Muscle layer of duodenum (tissue), 2 donors: ENCODE measurements around the gene SCFD2.

Experiments
- H3K27ac ChIP-seq: one replicate; pipeline ENCODE4 v1.7.0; 2013; ENCODE audit warnings: mild to moderate bottlenecking, low read length
- H3K27me3 ChIP-seq: one replicate; pipeline ENCODE4 v1.7.0; 2013; ENCODE audit warnings: low read depth, mild to moderate bottlenecking, control low read depth, low read length
- H3K36me3 ChIP-seq, 2 donors: one replicate each; pipeline ENCODE4 v1.7.0; 2013; ENCODE audit warnings: low read length in 2 of 2, control low read depth in 1 of 2, mild to moderate bottlenecking in 1 of 2; ENCODE audit not compliant: insufficient read depth in 2 of 2, control insufficient read depth in 1 of 2
- H3K4me1 ChIP-seq, 2 donors: one replicate each; pipeline ENCODE4 v1.7.0; 2013; ENCODE audit warnings: low read length in 2 of 2, mild to moderate bottlenecking in 2 of 2, control low read depth in 1 of 2, moderate library complexity in 1 of 2; ENCODE audit not compliant: insufficient read depth in 2 of 2, control insufficient read depth in 1 of 2
- H3K4me3 ChIP-seq, 2 donors: one replicate each; pipeline ENCODE4 v1.7.0; 2013; ENCODE audit warnings: low read length in 2 of 2, low read depth in 1 of 2, mild to moderate bottlenecking in 1 of 2
- H3K9me3 ChIP-seq, 2 donors: one replicate each; pipeline ENCODE4 v1.7.0; 2013; ENCODE audit warnings: low read length in 2 of 2, control low read depth in 1 of 2, mild to moderate bottlenecking in 1 of 2; ENCODE audit not compliant: control insufficient read depth in 1 of 2
- donor health status: healthy.

The SCFD2 gene

GRCh38 chr4:52942936-52943335 is 422.9 kb downstream of the SCFD2 start:
- H3K36me3 ChIP-seq = no peaks in the 10 kb centered on the region
- no peaks in the 10 kb centered on the region for H3K27me3 ChIP-seq
- H3K4me1 ChIP-seq = no peaks in the 10 kb centered on the region
- H3K9me3 ChIP-seq = no peaks in the 10 kb centered on the region
- H3K4me3 ChIP-seq = no peak overlapping the region
- H3K27ac ChIP-seq = no peak overlapping the region

GRCh38 chr4:52941450-52941849 is 424.4 kb downstream of the SCFD2 start:
- no peak overlapping the region for H3K27ac ChIP-seq
- H3K4me1 ChIP-seq = no peaks in the 10 kb centered on the region
- no peaks in the 10 kb centered on the region for H3K9me3 ChIP-seq
- H3K27me3 ChIP-seq = no peaks in the 10 kb centered on the region
- H3K36me3 ChIP-seq = no peaks in the 10 kb centered on the region
- H3K4me3 ChIP-seq = no peak overlapping the region

- no peaks in the 10 kb centered on the region for H3K9me3 ChIP-seq
- H3K27me3 ChIP-seq = no peaks in the 10 kb centered on the region
- H3K36me3 ChIP-seq = no peaks in the 10 kb centered on the region
- no peak overlapping the region for H3K4me3 ChIP-seq
- H3K27ac ChIP-seq = no peak overlapping the region
- no peaks in the 10 kb centered on the region for H3K4me1 ChIP-seq
Observed at GRCh38 chr4:52939739-52940138, 426.1 kb downstream of the SCFD2 start.

GRCh38 chr4:52939325-52939724 is 426.5 kb downstream of the SCFD2 start:
- H3K4me1 ChIP-seq = no peaks in the 10 kb centered on the region
- H3K27me3 ChIP-seq = no peaks in the 10 kb centered on the region
- no peaks in the 10 kb centered on the region for H3K36me3 ChIP-seq
- H3K9me3 ChIP-seq = no peaks in the 10 kb centered on the region
- H3K27ac ChIP-seq = no peak overlapping the region
- H3K4me3 ChIP-seq = no peak overlapping the region

DNA sequence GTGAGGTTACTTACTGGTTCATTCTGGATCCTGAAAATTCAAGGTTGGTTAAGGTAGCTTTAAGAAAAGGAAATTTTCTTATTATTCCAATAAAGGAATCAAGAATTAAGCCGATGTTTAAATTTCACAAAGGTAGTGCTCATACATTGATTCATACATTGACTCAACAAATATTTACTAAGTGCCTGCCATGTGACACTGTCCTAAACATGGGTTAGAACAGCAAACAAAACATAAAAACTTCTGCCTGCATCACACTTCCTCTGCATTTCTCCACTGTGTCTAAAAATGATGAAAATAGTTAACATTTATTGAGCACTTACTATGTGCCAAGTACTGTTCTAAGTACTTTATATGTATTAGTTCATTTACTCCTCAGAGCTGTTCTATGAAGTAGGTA is 428.0 kb downstream of the SCFD2 start:
- H3K36me3 ChIP-seq = no peaks in the 10 kb centered on the region
- no peak overlapping the region for H3K27ac ChIP-seq
- H3K27me3 ChIP-seq = no peaks in the 10 kb centered on the region
- no peaks in the 10 kb centered on the region for H3K4me1 ChIP-seq
- no peaks in the 10 kb centered on the region for H3K9me3 ChIP-seq
- no peak overlapping the region for H3K4me3 ChIP-seq

GRCh38 chr4:52936729-52937128 is 429.1 kb downstream of the SCFD2 start:
- Histone ChIP-seq H3K27ac (no peak overlapping the region), H3K4me1 (no peaks in the 10 kb centered on the region), H3K27me3 (no peaks in the 10 kb centered on the region), H3K36me3 (no peaks in the 10 kb centered on the region), H3K9me3 (no peaks in the 10 kb centered on the region), H3K4me3 (no peak overlapping the region)

DNA sequence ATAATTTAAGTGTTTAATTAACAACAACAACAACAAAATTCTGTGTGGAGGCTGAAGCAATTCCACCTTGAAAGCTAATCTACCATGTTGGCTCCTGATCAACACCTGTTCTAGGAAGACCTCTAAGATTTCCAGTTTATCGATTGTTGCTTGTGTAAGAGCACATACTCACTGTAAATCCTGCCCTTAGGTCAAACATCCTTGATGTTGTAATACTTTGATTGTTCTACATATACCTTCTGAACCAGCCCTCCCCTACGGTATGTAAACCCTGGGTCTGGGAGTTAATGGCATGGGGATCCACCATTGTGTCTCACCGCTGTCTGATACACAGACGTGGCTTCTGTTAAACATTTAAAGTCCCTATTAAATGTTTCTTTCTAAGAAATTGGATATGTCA is 430.5 kb downstream of the SCFD2 start:
- Histone ChIP-seq H3K4me3 (no peak overlapping the region), H3K9me3 (no peaks in the 10 kb centered on the region), H3K27me3 (no peaks in the 10 kb centered on the region), H3K4me1 (no peaks in the 10 kb centered on the region), H3K27ac (no peak overlapping the region), H3K36me3 (no peaks in the 10 kb centered on the region)

DNA sequence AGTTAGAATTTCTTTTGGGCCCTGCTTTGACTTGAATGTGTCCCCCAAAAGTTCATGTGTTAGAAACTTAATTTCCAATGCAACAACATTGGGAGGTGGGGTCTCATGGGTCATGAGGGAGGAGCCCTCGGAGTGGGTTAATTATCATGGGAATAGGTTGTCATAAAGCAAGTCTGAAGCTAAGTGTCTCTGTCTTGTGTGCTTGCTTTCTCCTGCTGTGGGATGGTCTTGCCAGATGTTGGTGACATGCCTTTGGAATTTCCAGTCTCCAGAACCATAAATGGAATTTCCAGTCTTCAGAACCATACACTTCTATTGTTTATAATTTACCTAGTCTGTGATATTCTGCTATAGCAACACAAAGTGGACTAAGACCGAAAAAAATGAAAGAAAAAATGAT is 432.1 kb downstream of the SCFD2 start:
- no peaks in the 10 kb centered on the region for H3K36me3 ChIP-seq
- H3K9me3 ChIP-seq = no peaks in the 10 kb centered on the region
- no peak overlapping the region for H3K4me3 ChIP-seq
- H3K4me1 ChIP-seq = peaks cover 0 to 2% of the 10 kb centered on the region in 2 donors
- H3K27ac ChIP-seq = no peak overlapping the region
- H3K27me3 ChIP-seq = no peaks in the 10 kb centered on the region

GRCh38 chr4:52932591-52933470 is 433.0 kb downstream of the SCFD2 start:
- Histone ChIP-seq H3K4me3 (no peak overlapping the region), H3K27me3 (no peaks in the 10 kb centered on the region), H3K9me3 (no peaks in the 10 kb centered on the region), H3K27ac (no peak overlapping the region), H3K36me3 (no peaks in the 10 kb centered on the region), H3K4me1 (peaks cover 0 to 6% of the 10 kb centered on the region in 2 donors)

DNA sequence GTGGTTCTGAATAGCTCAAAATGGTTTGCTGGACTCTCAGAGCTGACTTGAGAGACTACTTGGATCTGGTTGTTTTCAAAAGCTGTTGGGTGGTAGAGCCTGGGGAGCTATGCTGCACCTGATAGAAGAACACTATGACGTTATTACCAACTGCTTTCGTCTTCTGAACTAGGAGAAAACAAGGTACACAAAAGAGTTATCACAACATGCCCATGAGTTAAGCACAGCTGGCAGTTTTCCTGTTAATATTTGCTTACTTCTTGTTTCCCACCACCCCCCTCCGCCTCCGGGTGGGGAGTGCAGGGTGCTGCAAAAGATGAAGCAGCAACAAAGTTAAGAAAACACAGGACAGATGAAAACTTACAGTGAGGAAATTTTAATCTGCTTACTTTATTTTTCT is 434.6 kb downstream of the SCFD2 start:
- Histone ChIP-seq H3K4me3 (no peak overlapping the region), H3K36me3 (no peaks in the 10 kb centered on the region), H3K27me3 (no peaks in the 10 kb centered on the region), H3K9me3 (no peaks in the 10 kb centered on the region), H3K4me1 (peaks cover 0 to 6% of the 10 kb centered on the region in 2 donors), H3K27ac (no peak overlapping the region)

GRCh38 chr4:52926196-52926974 is 439.5 kb downstream of the SCFD2 start:
- Histone ChIP-seq H3K27ac (no peak overlapping the region), H3K9me3 (no peaks in the 10 kb centered on the region), H3K27me3 (no peaks in the 10 kb centered on the region), H3K36me3 (no peaks in the 10 kb centered on the region), H3K4me3 (no peak overlapping the region), H3K4me1 (peaks cover 0 to 6% of the 10 kb centered on the region in 2 donors)
